ENCODE data around the gene ITGA2.
A peak's percentile ranks its signal among the peaks of the same experiment; 100 is the strongest.
"Not testable (repeated sequence)": the region's sequence is repeated elsewhere in the genome, so short reads cannot be mapped to it uniquely, and the experiment has no call there.

The ITGA2 gene

DNA sequence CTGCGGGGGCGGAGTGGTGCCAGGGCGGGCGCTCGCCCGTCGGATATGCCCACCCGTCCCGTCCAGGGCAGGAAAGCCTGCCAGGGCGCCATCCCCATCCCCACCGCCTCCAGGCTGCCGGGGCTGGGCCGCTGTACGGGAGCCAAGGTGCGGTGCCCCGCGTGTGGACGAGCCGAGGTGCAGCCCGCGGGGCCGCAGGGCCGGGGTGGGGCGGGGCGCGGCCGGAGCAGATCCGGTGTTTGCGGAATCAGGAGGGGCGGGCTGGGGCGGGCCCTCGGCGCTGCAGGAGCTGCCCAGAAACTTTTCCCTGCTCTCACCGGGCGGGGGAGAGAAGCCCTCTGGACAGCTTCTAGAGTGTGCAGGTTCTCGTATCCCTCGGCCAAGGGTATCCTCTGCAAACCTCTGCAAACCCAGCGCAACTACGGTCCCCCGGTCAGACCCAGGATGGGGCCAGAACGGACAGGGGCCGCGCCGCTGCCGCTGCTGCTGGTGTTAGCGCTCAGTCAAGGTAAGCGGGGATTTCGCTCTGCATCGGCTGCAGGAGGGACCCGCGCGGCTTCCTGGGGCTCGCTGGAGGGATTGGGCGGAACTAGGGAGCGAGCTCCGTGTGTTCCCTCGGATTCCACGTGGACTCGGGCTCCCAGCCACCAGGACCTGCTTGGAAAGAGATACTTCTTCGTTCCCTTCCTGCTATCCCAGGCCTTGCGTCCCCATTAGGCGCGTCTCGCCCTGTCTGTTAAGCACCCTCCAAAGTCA lies at the start of gene ITGA2:
Gene ITGA2, plus strand, starts transcription at position 328 of the 756 bp plus-strand sequence. Its CDS starts 117 bp downstream, at position 445.
- DNase-seq, result no peak

DNA sequence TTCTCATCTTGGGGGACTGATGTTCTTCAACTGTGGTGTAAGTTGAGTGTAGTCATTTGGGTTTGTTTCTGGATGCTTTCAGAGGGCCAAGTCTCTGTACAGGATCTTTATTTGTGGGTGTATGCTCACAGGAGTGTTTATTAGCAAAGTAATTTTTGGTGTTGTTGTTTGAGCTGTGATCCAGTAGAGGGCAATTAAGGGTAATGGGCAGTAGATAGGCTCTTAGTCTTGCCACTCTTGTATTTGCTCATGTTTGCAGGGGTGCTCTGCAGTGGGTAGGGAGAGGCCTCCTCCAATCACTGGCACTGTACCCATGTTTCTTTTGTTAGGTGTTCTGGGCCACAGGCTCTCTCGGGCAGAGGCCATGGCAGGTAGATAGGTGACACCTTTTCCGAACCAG lies 45.9 kb upstream of the ITGA2 start:
- no peak for DNase-seq

- DNase-seq, result no peak
These were observed 45.3 kb upstream of the ITGA2 start for GRCh38 chr5:52943808-52944207.

DNA sequence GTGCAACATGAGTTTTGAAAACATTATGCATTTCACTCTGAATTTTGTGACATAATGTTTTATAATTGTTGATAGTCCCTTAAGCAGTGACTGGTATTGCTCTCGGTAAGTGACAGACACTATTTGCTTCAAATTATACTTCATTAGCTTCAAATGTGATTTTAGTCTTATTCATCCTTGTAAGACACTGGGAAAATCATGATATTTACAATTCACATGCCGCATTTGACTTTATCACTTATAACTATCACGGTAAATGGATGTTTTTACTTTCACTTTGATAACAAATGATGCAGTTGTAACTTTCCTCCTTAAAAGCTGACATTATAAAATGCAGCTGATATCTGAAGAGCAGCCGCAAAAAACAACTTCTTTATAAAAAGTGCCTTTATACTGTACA lies 44.1 kb upstream of the ITGA2 start:
- DNase-seq, result no peak

DNA sequence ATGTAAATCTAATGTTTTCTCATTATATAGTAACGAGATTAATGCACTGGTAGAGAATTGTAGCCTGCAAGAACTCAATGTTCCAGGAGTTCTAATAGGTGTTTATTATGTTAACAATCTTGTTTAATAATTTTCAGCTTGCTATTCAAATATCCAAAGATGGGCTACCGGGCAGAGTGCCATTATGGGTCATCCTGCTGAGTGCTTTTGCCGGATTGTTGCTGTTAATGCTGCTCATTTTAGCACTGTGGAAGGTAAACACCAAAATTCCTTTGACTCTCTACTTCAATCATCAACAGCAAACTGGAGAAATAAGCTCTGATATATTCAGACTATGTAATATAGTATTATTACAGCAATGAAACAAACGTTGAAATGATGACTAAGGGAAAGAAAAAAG lies 41.9 kb upstream of the ITGA2 start:
- no peak for DNase-seq

DNA sequence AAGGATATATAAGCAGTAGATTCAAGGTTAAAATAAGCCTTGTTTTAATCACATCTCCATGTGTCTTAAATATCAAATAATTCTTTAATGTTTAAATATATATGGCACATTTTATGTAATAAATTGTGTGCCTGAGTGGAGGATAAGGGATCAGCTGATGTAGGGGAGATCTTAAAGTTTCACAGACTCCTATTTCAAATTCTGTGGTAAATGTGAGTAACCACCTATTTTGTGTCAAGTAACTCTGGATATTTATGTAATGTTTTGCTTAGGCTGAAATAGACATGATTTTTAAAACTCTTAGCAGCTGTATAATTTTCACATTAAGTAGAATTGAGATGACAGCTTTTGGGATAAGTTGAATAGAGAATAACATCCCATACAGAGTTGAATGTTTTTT lies 41.3 kb upstream of the ITGA2 start:
- no peak for DNase-seq

- peak; percentile 73 for DNase-seq
These were observed 40.6 kb upstream of the ITGA2 start for GRCh38 chr5:52948418-52949076.

GRCh38 chr5:52950686-52951085 lies 38.5 kb upstream of the ITGA2 start:
- DNase-seq, result no peak

DNA sequence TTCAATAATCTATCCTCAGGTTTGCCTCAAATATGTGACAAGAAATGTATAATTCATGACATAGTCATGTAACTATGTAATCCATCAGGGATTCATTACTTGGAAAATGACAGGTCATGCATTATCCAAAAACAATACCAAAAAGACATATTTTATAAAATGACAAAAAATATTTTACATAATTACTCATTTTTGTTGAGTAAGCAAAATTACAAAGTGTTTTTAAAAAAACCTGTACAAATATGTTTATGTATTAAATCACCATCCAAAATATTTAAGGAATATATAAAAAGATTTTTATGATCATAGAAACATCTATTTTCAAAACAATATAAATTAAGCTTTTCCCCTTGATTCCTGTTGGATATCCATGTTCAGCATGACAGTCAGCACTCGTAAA lies 36.7 kb upstream of the ITGA2 start:
- DNase-seq, result no peak

DNA sequence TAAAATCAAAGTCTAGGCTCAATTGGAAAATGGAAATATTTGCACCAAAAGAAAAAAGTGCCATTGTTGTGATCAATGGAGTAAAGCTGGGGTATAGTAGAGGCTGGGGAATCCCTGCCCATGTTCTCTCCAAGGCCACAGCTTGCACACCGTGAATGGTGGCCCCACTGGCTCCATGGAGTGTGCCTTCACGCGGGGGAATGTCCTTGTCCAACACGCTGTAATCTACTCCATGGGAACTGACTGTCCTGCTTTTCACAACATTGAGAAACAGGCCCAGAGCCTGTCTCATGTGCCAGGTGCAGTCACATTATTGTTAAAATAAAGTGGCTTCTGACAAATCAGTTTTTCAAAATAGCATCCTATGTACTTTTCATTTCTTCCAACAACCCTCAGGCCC lies 33.1 kb upstream of the ITGA2 start:
- no peak for DNase-seq

DNA sequence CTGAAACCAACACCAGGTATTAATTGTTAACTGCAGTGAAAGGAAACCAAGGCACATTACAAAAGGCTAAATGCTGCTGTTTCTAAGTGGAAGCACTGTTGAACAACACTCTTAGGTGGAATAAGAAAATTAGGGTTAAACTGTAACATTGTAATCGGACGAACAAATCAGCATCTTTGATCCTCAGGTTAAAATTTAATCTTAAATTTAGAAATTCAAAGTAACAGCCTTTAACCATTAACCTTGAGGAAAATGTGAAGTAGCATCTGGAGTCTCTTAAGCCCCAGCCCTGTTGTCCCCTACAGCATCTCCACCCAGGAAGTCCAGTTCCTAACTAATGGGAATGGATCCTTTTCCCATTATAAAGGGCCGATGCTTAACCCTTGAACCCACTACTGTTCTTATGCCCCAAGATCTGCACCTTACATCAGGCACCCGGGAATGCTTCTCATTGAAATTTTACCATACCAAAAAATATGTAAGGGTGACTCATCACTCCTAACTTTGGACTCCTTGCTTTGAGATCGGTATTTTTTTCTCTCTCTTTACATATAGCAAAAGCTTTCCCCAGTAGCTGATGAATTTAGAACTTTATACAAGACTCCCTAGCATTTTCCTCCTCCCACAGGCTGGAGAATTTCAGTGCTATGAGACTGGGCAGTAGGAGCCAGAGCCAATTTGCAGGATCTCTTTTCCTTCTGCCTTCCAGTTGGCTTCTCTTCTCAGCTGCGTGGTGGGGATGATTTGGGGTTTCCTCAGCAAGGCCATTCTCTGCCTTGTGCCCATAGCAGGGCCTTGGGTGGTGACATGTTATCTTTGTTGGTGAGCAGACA lies 32.0 kb upstream of the ITGA2 start:
- no peak for DNase-seq

GRCh38 chr5:52961274-52961681 lies 27.9 kb upstream of the ITGA2 start:
- peak; percentile 73 for DNase-seq

DNA sequence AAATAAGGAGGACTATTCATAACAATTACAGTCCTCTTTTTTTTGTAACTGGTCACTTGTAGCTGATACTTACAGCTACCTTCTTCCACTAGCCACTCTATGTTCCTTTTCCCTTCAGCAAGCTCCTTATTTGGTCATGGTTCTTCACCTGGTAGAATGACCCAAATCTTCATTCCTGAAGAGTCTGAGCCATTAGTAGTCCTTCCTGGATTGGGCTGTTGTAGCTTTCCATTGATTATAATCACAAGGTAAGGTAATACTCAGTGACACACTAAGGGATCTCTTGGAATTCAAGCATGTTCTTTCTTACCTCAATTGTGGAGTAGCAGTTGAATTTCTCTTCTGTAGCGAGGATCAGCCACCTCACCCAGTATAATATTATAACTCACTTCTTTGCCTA lies 25.5 kb upstream of the ITGA2 start:
- DNase-seq, result no peak

- DNase-seq, result no peak
These were observed 25.0 kb upstream of the ITGA2 start for GRCh38 chr5:52964138-52964537.

- DNase-seq, result not testable (repeated sequence)
These were observed 13.0 kb upstream of the ITGA2 start for GRCh38 chr5:52976157-52976556.

- no peak for DNase-seq
These were observed 11.8 kb upstream of the ITGA2 start for GRCh38 chr5:52977264-52977897.

- DNase-seq, result no peak
These were observed 7.6 kb upstream of the ITGA2 start for GRCh38 chr5:52981507-52981906.

- no peak for DNase-seq
These were observed 5.2 kb upstream of the ITGA2 start for GRCh38 chr5:52983731-52984636.

- no peak for DNase-seq
These were observed 3.8 kb upstream of the ITGA2 start for GRCh38 chr5:52985306-52985705.

- no peak for DNase-seq
These were observed 1.3 kb upstream of the ITGA2 start for GRCh38 chr5:52987711-52988331.

DNA sequence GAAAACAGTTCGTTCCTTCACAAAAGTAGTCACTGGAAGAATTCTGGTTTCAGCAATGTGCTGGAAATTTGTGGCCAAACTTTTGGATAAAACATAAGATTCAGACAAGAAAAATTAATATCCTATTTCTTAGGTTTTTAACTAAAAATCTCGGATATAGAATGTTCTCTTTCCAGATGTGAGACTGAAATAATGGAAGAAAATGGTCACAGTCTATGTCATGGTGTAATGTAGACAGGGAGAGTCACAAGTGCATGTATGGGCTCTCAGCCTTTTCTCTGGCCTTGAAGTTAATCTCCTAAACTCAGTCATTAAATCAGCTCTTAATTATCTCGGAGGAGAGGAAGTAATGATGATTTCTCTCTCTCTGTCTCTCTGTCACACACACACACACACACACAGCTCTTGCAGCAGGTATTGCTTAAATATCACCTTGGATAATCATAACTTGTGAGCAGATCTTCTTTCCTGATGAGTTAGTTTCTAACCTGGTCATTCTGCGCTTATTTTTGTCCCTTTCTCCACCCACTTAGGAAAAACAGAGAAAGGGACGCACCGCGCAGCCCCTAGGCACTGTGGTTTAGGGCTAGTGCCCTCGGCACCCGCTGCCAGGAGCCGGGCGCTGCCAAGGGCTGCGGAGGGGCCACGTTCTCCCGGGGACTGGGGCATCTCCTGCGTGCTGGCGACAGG lies 672 bp upstream of the ITGA2 start:
- DNase-seq, result no peak

All from NCI-H2029 treated with DMSO at 0.1 percent for 48 hours (cell line).